ENCODE results near the gene ADRB2. TPM values are rescaled to one million over a fixed set of nuclear protein-coding genes. Genes with fewer than 3 reads are reported as not detected.

ADRB2 gene
- total RNA-seq, 1 donor from 2014 or later = 0.36 TPM

DNA sequence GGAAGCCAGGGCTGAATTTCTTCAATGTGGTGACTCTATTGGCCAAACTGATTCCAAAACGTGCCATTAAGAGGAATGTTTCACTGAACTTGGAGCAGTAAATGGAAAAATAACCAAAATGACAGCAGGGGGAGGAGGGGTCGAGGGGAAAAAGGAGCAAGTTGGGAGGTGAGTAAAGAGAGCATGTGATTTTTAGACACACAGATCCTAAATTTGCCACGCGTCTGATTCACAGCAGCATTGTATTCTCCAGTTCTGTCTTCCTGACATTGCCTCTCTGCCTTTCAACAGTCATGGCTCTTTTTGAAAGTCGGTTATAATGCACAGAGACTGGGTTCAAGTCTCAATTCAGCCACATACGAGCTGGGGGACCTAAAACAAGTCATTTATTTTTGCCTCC lies 22.0 kb upstream of the ADRB2 start:
- H3K36me3 Mint-ChIP-seq (ENCODE audit: low read depth, unreplicated experiment) = no peaks in the 10 kb centered on the region
- TF ChIP-seq, protein P1, sequence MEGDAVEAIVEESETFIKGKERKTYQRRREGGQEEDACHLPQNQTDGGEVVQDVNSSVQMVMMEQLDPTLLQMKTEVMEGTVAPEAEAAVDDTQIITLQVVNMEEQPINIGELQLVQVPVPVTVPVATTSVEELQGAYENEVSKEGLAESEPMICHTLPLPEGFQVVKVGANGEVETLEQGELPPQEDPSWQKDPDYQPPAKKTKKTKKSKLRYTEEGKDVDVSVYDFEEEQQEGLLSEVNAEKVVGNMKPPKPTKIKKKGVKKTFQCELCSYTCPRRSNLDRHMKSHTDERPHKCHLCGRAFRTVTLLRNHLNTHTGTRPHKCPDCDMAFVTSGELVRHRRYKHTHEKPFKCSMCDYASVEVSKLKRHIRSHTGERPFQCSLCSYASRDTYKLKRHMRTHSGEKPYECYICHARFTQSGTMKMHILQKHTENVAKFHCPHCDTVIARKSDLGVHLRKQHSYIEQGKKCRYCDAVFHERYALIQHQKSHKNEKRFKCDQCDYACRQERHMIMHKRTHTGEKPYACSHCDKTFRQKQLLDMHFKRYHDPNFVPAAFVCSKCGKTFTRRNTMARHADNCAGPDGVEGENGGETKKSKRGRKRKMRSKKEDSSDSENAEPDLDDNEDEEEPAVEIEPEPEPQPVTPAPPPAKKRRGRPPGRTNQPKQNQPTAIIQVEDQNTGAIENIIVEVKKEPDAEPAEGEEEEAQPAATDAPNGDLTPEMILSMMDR (IDR thresholded peaks at IDR 0.05; ENCODE audit: unreplicated experiment) = no peak
- H3K27ac Mint-ChIP-seq (ENCODE audit: unreplicated experiment) = no peak overlapping the region
- H3K9me3 Mint-ChIP-seq (ENCODE audit: unreplicated experiment) = no peaks in the 10 kb centered on the region
- peaks cover 29% of the 10 kb centered on the region for H3K4me1 Mint-ChIP-seq (ENCODE audit: unreplicated experiment)
- no peak for DNase-seq (ENCODE audit: low spot score)
- H3K27me3 Mint-ChIP-seq (ENCODE audit: unreplicated experiment) = no peaks in the 10 kb centered on the region
- H3K4me3 Mint-ChIP-seq (ENCODE audit: unreplicated experiment) = no peak overlapping the region

DNA sequence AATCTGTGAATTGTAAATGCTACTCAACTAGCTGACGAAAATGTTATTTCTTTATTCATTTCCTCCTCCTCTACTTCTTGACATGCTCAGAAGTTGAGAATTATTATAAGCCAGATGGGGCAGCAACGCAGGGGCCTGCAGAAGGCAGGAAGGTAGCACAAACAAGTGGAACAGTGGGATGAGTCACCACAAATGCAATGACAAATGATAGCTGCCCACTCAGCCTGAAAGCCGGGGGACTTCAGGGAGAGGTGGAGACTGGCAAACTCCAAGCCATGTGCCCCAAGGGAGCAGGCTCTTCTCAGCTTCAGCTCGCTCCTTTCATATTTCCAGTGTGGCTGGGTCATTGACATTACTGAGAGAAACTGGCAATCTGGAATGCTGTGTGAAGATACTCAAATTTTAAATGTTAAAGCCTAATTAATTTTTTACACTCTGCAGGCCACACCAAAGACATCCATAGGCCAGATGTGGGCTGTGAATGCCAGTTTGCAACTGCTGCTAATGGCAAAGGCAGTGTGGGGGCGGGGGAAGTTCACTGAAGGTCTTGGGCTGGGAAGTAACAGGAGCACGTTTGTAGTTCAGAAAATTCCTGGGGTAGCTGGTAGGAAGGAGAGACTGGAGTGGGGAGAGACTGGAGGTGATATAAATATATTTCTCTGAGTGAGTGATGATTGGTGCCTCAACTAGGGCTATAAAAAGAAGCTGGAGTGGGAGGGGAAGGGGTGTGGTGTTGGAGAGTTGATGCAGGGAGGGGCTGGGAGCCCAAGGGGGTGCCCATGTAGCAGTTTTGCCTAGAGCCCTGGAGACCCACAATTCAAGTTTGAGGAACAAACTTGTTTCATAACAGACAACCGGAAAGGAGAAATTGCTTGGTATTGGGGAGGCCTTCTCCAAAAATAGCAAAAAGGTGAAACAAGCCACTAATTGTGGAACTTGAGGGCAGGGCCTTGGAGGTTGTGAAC lies 20.8 kb upstream of the ADRB2 start:
- H3K27ac Mint-ChIP-seq (ENCODE audit: unreplicated experiment) = no peak overlapping the region
- no peak for DNase-seq (ENCODE audit: low spot score)
- TF ChIP-seq, protein P1 (IDR thresholded peaks at IDR 0.05; ENCODE audit: unreplicated experiment) = no peak
- H3K4me1 Mint-ChIP-seq (ENCODE audit: unreplicated experiment) = peaks cover 37% of the 10 kb centered on the region
- H3K36me3 Mint-ChIP-seq (ENCODE audit: low read depth, unreplicated experiment) = no peaks in the 10 kb centered on the region
- no peaks in the 10 kb centered on the region for H3K9me3 Mint-ChIP-seq (ENCODE audit: unreplicated experiment)
- no peak overlapping the region for H3K4me3 Mint-ChIP-seq (ENCODE audit: unreplicated experiment)
- no peaks in the 10 kb centered on the region for H3K27me3 Mint-ChIP-seq (ENCODE audit: unreplicated experiment)

DNA sequence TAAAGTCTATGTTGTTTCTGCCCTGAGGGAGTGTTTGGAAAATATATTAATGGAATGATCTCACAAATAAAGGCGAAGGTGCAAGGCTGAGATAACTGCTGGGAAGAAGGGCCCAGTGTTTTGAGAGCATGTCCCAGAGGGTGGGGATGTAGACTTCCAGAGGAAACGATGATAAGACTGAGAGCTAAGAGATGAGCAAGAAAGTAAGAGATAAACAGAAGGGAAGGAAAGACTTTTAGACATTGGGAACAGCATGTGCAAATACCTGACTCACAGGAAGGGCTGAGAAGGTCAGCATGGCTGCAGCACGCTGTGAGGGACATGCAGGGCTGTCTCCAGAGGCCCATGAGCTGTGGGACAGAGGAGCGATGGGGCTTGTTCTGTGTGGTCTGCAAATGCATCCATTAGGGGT lies 19.9 kb upstream of the ADRB2 start:
- no peaks in the 10 kb centered on the region for H3K9me3 Mint-ChIP-seq (ENCODE audit: unreplicated experiment)
- TF ChIP-seq, protein P1 (IDR thresholded peaks at IDR 0.05; ENCODE audit: unreplicated experiment) = no peak
- no peak overlapping the region for H3K4me3 Mint-ChIP-seq (ENCODE audit: unreplicated experiment)
- DNase-seq (ENCODE audit: low spot score) = no peak
- H3K27me3 Mint-ChIP-seq (ENCODE audit: unreplicated experiment) = no peaks in the 10 kb centered on the region
- H3K27ac Mint-ChIP-seq (ENCODE audit: unreplicated experiment) = no peak overlapping the region
- H3K36me3 Mint-ChIP-seq (ENCODE audit: low read depth, unreplicated experiment) = no peaks in the 10 kb centered on the region
- H3K4me1 Mint-ChIP-seq (ENCODE audit: unreplicated experiment) = peaks cover 39% of the 10 kb centered on the region

DNA sequence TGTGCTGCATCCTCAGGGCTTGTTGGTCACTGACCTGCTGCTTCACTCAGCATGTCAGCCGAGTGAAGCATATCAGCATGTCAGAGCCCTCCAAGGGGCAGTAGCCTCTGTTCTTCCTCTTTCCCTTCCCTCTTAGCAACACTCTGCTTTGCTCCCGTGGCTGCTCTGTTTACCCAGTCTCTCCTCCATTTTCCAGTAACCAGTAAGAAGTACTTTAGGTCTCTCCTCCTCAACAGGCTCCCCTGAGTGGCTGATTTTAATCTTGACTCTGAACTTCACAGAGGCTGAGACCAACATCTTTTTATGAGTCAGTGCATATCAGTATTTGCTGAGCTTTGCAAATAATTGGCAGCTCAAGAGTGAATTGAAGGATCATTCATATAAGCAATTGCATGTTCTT lies 18.6 kb upstream of the ADRB2 start:
- no peaks in the 10 kb centered on the region for H3K27me3 Mint-ChIP-seq (ENCODE audit: unreplicated experiment)
- no peak overlapping the region for H3K4me3 Mint-ChIP-seq (ENCODE audit: unreplicated experiment)
- no peaks in the 10 kb centered on the region for H3K36me3 Mint-ChIP-seq (ENCODE audit: low read depth, unreplicated experiment)
- peaks cover 39% of the 10 kb centered on the region for H3K4me1 Mint-ChIP-seq (ENCODE audit: unreplicated experiment)
- no peak for DNase-seq (ENCODE audit: low spot score)
- H3K27ac Mint-ChIP-seq (ENCODE audit: unreplicated experiment) = no peak overlapping the region
- TF ChIP-seq, protein P1 (IDR thresholded peaks at IDR 0.05; ENCODE audit: unreplicated experiment) = no peak
- H3K9me3 Mint-ChIP-seq (ENCODE audit: unreplicated experiment) = no peaks in the 10 kb centered on the region
